DMS 273 (cell line): Measurements from ENCODE around the gene TGM5.
"Not testable (repeated sequence)": the region's sequence is repeated elsewhere in the genome, so short reads cannot be mapped to it uniquely, and the experiment has no call there.

Experiments used
- DNase-seq: peaks from one replicate; lab custom pipeline; 2025; ENCODE audit not compliant: unreplicated experiment; lab: John Stamatoyannopoulos, UW

TGM5 gene

GRCh38 chr15:43266834-43267233 is at the start of gene TGM5:
Gene TGM5, minus strand, starts transcription at chr15:43266928. Its CDS starts 79 bp downstream, at chr15:43266849.
- peak; percentile 2 for DNase-seq

DNA sequence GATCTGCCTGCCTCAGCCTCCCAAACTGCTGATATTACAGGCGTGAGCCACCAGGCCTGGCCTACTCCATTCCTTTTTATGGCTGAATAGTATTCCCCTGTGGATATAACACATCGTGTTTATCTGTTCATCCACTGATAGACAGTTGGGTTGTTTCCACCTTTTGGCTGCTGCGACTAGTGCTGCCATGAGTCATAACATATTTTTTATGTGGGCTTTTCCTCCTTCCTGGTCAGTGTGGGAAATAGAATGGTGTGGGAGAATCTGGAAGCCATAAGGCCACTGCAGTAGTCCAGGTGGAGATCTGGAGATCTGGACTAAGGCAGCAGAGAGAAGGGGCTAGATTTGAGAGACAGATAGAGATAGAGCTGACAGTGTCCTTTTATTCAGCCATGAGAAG is 47.4 kb upstream of the TGM5 start:
- no peak for DNase-seq

DNA sequence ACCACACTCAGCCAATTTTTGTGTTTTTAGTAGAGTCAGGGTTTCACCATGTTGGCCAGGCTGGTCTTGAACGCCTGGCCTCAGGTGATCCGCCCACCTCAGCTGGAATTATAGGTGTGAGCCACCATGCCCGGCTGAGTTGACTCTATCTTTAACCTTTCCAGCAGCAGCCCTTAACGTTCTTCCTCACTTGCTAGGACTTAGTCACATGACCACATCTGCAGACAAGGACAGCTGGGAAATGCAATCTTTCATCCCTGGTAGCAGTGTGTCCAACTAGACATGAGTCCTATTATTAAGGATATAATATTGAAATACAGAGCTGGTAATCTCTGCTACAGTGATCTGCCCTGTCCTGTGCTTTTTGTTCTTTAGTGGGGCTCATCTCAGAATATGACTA is 45.6 kb upstream of the TGM5 start:
- DNase-seq = no peak

DNA sequence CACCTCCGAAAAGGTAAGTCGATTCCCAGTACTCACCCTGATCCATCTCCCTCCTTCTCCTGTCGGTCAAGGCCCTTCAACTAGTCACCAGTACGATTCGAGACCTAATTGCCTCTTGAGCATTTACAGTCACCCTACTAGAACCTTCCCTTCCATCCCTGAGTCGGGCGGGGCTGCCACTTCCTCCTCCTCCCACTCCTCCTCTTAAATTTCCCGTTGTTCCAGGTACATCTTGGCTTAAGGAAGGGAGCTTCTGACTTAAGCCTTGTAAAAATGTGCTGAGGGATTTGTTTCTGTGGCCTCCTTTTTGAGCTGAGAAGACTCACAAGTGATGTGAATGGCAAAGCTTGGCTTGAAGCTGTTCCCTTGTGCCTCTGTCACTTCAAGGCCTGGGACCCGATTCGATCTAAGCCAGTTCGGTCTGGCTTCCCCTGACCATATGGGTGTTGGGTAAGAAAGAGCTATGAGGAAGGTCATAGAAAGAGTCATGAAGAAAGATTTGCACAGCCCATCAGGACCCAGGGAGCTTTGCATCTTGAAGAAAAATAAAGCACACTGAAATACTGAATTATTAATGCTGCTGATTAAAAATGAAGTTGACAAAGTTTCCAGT is 35.6 kb upstream of the TGM5 start, which contains the start of gene TGM7:
TSS of gene TGM7 (minus strand) at position 51 of the 613 bp plus-strand sequence.
- DNase-seq = no peak

DNA sequence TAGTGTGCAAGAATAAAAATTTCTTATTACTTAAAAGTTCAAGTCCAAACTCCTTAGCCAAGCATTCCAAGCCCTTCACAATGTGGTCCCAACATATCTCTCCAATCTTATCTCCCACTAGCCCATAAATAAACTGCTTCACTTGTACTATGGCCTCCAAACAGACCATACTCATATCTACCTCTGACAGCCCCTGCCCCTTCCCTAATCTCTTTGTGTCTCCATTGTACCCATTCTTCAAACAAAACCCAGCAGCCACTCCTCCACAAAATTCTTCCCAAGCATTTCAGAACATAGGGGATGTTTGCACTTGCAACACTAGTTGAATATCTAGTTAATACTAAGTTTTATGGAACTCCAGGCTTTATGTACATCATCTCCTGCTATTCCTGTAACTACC is 33.2 kb upstream of the TGM5 start:
- no peak for DNase-seq

- DNase-seq = no peak
Measured at GRCh38 chr15:43299411-43299810, 32.7 kb upstream of the TGM5 start.

DNA sequence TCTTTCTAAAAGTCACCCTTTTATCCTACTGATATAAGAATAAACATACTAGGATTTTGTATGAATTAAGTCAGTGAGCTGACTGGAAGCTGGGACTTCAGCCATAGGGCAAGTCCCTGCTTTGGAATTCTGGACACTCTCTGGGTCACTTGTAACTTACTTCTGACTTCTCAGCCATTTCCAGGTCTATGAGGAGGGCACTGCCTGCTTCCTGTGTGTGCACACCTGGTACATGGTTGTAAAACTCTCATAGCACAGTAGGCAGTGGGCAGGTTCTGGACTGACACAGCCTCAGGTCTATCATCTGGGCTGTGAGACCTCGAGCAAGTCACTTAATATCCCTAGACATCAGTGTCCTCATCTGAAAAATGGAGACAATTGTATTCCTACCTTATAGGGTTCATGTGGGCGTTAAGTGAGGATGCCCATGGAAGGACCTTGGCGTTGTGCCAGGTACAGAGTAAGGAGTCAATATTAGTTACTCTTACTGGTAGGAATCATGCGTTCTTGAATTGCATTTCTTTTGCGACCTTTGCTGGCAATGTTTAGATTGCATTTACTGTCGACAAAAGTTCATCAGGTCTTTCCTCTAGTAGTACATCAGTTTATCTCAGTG is 27.5 kb upstream of the TGM5 start:
- no peak for DNase-seq

- DNase-seq = no peak
Measured at GRCh38 chr15:43293432-43293831, 26.7 kb upstream of the TGM5 start.

DNA sequence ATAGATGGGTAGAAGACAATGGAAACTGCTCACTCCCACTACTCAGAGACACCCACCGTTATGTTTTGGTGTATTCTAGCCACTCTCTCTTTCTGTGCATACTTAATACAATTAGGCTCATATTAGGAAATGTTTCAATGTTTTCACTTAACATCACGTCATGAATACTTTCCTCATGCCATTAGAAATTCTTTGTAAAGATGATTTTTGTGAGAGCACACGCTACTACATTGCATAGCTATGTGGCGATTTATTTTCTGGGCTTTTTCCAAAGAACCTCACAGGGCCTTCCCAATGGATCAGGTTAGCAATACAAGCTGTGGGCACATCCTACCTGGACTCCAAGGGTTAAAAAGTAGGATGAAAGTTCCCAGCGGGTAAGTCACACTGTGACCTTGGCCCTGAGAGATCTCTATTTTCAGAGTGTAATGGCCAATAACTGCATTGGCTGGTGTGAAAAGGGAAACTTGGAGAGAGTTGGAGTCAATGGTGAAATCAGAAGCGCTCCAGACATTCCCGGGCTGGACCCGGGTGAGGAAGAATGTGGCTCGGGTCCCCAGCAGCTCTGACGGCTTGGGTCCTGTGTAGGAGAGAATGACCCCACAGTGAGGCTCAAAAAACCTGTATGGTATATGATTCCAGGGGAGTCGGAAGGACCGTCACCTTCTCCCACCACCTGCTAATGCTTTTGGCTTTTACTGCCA is 25.8 kb upstream of the TGM5 start:
- no peak for DNase-seq

DNA sequence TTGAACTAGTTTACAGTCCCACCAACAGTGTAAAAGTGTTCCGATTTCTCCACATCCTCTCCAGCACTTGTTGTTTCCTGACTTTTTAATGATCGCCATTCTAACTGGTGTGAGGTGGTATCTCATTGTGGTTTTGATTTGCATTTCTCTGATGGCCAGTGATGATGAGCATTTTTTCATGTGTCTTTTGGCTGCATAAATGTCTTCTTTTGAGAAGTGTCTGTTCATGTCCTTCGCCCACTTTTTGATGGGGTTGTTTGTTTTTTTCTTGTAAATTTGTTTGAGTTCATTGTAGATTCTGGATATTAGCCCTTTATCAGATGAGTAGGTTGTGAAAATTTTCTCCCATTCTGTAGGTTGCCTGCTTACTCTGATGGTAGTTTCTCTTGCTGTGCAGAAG is 22.9 kb upstream of the TGM5 start:
- DNase-seq = not testable (repeated sequence)

DNA sequence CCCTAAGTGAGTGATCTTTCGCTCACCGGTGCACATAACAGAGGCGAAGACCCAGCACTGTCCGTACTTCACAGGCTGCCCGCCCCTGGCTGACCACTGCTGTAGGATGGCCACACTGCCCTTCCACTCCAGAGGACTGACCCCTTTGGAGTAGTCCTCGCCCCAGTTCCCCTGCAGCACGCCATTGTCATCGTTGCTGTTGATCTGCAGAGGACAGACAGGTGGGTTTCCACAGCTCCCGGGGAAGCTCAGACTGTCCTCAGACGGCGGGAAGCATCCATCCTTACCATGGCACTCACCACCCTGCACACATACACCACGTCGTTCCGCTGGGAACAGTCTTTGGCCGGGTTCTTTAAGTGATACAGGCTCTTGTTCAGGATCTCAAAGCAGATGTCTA is 20.5 kb upstream of the TGM5 start:
- DNase-seq = no peak

- no peak for DNase-seq
Measured at GRCh38 chr15:43286074-43286473, 19.3 kb upstream of the TGM5 start.

- peak; percentile 76 for DNase-seq
Measured at GRCh38 chr15:43285609-43286037, 18.9 kb upstream of the TGM5 start.

GRCh38 chr15:43283526-43283925 is 16.8 kb upstream of the TGM5 start:
- DNase-seq = no peak

- DNase-seq = no peak
Measured at GRCh38 chr15:43281926-43282602, 15.3 kb upstream of the TGM5 start.

- DNase-seq = no peak
Measured at GRCh38 chr15:43280996-43281395, 14.3 kb upstream of the TGM5 start.

- DNase-seq = no peak
Measured at GRCh38 chr15:43279496-43279895, 12.8 kb upstream of the TGM5 start.

DNA sequence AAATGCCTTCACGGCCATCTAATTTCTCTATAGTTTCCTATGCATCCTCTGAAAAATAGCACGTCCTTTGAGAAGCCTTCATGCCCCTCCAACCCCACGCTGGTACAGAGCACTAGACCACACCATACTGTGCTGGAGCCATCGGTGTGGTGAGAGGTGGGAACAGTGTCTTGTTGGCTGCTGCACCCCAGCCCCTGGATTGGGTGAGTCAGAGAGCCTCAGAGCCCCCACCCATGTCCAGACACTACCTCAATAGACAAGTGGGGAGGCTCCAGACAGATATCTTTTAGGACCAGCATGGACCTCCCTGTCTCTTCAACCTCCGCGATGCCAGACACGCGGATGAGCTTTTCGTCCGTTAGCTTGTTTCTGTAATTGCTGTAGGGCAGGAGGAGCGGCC is 12.1 kb upstream of the TGM5 start:
- DNase-seq = no peak

- no peak for DNase-seq
Measured at GRCh38 chr15:43277901-43278300, 11.2 kb upstream of the TGM5 start.

- no peak for DNase-seq
Measured at GRCh38 chr15:43277231-43277823, 10.6 kb upstream of the TGM5 start.

DNA sequence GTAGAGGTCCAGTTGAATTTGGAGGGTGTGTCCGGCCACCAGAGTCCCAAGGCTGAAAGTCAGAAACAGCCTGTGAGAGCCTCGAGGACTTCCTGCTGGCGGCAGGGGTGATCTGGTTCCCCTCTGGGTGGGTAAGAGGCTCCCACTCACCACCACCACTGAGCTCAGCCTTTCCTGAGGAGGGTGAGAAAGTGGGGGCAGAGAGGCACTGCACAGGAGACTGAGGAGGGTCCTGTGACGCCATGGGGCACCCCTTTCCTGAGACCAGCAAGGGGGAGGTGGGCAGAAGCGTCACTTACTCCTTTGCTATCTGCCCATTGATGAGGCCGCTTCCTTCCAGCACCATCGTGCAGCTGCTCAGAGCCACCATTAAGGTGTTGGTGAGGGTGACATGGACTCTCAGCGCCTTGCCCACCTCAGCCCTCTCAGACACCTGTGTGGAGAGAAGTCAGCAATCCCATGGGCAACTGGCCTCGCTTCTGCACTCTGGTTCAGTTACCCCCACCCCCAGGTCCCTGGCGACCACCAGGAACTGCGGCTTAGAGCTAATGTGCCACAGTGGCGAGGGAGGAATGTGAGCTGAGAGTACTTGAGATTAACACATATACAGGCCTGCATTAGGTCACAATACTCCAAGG is 10.0 kb upstream of the TGM5 start:
- no peak for DNase-seq
